HG02840 (cell line): ENCODE results near the gene HES3.
A peak's percentile ranks its signal among the peaks of the same experiment; 100 is the strongest.
"Not testable (repeated sequence)": the region's sequence is repeated elsewhere in the genome, so short reads cannot be mapped to it uniquely, and the experiment has no call there.

ENCODE experiments used
- ATAC-seq: cut with Tn5 transposase; IDR thresholded peaks from one replicate; pipeline ENCODE4 v1.9.1; 2021; ENCODE audit warnings: mild to moderate bottlenecking, moderate library complexity, moderate number of reproducible peaks; ENCODE audit not compliant: unreplicated experiment, low FRiP score

The HES3 gene

DNA sequence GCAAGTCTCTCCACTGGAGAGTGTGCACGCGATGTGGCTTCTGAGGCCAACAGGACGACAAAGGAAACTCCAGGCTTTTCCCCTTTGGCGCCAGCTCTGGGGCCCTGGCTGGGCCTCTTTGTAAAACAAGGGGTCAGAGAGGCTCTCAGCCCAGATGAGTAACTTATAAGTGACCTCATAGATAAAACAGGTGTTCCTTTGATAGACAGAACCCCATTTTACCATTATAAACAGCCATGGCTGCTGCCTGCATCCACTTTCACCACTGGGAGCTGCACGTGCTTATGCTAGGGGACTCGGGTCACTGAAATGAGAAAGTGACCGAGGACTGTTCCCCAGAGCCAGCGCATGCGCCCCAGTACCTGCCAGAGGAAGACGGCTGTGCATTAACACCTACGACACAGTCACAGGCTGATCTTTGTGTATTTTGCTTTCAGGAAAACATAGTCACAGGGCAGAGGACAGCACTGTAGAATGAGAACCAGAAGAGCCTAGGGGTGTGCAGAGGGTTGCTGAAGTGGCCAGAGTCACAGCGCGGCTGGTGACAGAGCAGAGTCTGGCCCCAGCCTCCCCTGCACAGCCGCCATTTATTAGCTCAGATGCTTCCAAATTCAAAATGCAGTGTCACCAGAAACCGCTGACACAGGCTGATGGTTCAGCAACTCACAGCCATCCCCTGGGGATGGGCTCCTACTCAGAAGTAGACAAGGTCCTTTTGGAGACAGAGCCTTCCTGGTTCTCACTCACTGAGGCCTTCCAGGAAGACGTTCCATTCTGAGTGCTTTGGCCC, 25.4 kb upstream of the HES3 start:
- no peak for ATAC-seq

DNA sequence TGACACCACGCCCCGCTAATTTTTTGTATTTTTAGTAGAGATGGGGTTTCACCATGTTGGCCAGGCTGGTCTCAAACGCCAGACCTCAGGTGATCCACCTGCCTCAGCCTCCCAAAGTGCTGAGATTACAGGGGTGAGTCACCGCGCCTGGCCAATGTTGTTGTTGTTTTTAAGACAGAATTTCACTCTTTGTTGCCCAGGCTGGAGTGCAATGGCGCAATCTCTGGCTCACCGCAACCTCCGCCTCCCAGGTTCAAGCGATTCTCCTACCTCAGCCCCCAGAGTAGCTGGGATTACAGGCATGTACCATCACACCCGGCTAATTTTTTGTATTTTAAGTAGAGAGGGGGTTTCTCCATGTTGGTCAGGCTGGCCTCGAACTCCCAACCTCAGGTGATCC, 24.3 kb upstream of the HES3 start:
- not testable (repeated sequence) for ATAC-seq

DNA sequence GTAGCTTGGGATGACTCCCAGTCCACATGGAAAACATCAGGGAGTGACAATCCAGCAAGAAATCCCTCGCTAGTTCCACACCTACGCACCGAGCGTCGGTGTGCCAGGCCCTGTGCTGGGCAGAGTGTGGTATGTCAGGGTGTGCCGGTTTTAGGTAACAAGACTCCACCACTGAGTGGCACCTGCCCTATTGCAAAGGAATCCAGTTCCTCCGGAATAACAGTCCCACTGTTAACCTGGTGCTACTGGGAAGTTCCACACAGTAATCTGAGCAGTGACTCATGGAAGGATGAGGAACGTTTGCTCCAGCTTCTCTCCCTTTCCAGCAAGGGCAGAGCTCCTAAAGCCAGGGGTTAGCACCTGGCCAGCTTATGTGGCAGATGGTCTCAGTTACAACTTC, 23.7 kb upstream of the HES3 start:
- no peak for ATAC-seq

DNA sequence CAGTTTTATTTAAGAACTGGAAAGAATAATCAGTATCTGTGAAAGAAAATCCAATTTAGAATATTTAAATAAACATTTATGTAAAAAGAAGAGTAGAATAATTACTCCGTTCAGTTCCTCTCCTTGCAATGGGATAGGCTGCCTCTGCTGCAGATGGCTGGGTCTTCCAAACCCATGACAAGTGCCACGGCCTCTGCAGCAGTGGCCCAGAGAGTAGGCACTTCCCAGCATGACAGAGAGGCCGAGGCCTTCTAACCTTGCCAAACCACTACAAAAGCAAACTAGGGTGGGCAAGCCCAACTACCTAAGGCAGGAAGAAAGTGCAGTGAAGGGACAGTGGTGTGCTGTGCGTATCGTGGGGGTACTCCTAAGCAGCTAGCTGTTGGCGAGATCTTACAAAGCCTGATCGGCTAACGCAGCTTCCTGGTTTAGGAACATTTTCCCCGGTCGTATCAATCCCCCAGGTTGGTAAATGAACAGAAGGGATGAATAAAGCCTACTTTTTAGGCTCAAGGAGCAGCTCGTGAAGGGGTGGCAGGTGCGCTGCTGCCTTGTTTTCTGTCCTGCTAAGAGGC, 22.7 kb upstream of the HES3 start:
- no peak for ATAC-seq

DNA sequence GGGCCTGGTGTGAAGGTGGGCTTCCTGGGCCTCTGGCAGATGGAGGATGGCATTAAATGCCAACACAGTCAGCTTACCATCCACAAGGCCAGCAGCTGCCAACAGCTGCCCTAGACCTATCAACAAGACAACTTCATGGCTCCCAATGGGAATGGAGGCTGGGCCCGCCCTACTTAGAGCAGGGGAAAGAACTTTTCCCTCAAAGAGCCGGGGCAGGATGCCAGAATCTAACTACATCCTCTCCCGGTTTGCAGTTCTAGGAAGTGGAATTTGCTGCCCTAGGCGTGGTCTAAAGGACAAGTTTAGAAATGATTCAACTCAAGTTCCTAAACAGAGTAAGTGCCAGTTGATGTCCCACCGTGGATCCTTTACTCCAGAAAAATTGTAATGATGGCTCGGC, 21.3 kb upstream of the HES3 start:
- ATAC-seq, result no peak

DNA sequence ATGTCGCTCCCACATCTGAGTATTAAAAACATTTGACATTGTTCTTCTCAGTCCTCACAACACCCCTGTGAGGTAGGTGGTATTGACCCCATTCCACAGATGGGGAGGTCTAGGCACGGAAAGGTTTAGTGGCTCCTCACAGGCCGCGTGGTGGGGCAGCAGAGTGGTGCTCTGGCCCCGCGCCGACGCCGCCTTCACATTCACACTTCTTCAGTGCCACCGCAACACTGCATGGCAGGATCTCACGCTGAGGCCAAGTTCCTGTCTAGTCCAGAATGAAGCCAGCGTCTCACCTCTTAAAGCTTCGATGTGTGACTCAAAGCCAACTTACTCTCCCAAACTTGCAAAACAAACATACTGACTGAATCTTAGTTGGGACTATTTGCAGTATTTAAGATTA, 20.4 kb upstream of the HES3 start:
- ATAC-seq, result no peak

DNA sequence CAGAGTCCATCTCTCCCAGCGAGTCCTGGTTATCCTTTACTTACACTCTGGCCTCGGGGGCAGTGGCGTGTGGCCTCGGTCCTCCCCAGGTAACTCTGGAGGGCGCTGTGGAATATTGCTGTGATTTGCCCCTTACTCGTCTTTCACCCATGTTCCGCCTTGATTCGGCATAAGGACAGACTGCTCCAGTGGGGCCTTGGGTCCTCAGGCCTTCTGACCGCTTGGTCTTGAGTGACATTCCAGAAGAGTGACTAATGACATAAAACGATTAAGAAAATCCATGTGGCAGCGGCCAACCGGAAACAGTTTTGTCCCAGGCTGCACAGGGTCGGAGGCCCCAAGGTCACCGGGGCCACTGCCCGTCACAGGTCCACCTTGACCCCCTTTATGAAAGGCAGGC, 19.3 kb upstream of the HES3 start:
- no peak for ATAC-seq

DNA sequence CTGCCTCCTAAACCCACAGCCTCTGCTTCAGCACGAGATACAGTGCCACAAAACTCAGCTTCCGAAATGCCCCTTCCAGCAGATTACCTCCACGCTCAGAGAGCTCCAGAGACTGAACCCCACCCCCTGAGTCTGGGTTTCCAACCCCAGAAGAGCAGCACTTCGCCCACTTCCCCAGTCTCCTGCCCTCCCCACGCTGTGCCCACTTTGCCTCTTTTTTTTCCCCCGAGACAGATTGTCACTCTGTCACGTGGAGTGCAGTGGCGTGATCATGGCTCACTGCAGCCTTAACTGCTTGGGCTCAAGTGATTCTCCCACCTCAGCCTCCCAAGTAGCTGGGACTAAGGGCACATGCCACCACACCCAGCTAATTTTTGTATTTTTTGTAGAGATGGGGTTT, 18.3 kb upstream of the HES3 start:
- ATAC-seq, result no peak

DNA sequence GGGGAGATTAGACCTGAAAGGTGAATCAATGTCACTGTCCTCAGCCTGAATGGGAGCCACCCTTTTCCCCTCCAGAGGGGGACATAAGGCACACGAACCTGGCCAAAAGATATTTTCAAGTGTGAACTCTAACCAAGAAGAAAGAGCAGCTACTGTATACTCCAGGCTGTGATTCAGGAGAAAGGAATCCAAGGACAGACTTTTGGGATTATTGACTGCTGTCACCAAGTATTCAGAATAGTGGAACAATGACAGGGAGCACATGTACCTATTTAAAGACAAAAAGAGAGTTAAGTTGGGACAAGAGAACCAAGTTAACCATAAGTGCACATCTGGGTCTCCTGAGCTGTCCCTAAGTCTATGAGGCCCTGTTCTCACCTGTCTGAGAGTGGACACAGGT, 10.6 kb upstream of the HES3 start:
- no peak for ATAC-seq

DNA sequence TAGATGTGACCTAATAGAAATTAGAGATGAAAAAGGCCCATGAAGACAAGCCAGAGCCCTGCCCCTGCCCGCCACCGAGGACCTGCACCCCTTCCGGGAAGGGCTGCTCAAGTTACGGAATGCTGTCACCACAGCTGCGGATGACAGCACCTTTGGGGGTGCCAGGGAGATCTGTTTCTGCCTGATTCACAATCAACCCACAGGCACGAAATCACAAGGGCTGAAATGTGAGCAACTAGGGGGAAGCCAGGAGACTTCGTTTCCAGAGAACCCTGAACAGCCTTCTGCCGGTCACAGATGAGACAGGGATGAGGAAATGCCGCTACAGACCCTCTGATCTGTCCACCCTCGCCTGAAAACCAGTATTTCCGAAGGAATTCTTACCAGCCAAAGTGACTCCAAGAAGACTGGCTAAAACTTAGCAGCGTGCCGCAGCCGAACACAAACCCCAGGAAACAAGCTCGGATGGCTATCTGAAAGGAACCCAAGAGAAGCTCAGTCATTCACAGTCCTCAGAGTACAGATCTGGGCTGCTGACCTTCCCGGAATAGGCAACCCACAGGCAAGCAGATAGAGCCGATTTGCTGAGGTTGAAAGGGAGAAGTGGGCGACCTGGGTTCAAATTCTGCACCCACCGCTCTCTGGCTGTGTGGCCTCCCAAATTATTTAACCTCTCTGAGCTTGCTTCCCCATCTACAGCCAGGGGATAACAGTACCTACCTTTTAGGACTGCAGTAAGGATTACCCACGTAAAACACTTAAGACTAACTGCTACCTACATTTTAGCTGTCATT, 9.3 kb upstream of the HES3 start:
- ATAC-seq, result no peak

DNA sequence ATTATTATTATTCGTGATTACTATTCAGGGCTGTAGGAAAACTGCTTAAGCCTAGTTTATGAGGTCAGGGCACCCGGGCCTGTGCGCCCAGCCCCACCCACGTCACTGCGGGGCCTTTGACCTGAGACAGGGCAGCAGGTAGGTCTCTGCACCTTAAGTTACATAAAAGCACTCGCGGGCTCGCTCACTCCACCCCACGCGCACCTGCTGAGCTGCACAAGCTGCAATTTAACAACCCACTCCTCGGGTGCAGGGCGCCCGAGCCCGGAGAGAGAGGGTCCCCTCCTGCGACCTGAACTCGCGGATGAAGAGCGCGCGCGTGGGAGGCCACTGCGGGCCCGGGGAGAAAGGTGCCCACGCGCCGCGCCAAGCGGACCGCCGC, 8.7 kb upstream of the HES3 start:
- ATAC-seq, result peak; percentile 8

DNA sequence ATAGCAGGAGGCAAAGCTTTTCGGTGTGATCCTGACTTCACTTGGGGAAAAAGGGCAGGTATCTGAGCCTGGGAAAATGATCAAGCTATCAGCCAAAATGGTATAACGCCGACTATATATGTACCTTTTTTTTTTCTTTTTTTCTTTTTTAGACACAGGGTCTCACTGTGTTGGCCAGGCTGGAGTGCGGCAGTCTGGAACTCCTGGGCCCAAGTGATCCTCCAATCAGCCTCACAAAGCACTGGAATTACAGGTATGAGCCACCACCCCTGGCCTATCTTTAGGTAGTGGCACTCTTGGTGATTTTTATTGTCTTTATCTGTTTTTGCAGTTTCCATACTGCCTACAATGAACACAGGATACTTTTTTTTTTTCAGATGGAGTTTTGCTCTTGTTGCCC, 6.9 kb upstream of the HES3 start:
- no peak for ATAC-seq

DNA sequence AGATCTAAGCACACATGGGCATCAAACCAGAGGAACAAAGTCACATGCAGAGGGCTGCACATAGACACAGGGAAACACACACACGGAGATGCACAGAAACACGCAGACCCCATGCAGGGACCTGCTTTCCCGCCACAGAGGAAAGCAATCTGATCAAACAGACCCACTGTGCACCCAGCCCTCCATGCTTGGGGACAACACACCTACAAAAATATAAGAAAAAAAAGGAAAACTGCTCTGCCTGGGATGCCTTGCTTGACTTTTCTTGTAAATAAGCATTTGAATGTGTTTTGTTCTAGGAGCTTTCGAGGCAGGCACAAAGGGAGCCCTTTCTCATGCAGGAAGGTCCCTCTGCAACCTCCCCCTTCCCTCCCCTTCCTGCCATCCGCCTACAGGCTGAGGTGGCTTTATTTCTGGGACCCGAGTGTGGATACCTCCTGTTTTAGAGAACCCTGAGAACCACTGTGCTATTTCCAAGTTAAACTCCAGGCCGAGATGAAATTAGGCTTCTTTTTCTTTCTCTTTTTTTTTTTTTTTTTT, 4.7 kb upstream of the HES3 start:
- no peak for ATAC-seq

DNA sequence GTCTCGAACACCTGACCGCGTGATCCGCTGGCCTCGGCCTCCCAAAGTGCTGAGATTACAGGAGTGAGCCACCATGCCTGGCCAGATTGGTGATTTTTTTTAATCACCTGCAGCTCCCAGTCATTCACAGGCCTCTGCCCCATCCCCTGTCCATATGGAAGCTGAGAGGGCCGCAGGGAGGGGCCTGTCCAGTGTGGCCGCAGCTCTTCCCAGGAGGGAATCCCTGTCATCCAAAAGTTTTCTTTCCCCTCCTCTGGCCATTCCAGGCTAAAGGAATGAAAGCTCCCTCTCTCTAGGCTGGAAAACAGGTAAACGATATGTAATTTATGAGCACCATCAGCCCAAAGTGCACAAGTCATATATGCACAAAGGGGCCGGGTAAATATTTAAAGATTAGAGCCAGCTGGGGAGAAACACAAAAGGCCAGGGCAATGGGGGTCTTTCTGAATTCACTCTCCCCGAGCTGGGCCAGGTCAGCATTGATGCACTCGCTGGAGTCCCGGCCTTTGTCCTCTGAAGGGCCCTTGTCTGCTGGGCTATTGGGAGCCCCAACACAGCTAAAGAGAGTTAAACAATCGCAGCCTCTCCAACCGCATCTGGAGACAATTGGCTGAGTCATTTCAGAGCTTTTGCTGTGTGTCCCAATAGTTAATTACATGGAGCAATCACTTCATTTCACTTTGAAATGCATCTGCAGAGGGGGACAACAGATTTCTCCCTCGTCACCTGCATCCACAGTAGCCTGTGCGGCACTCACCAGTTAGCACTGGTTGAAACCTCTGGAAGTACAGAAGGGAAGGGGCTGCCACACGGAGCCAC, 3.8 kb upstream of the HES3 start:
- ATAC-seq, result no peak

DNA sequence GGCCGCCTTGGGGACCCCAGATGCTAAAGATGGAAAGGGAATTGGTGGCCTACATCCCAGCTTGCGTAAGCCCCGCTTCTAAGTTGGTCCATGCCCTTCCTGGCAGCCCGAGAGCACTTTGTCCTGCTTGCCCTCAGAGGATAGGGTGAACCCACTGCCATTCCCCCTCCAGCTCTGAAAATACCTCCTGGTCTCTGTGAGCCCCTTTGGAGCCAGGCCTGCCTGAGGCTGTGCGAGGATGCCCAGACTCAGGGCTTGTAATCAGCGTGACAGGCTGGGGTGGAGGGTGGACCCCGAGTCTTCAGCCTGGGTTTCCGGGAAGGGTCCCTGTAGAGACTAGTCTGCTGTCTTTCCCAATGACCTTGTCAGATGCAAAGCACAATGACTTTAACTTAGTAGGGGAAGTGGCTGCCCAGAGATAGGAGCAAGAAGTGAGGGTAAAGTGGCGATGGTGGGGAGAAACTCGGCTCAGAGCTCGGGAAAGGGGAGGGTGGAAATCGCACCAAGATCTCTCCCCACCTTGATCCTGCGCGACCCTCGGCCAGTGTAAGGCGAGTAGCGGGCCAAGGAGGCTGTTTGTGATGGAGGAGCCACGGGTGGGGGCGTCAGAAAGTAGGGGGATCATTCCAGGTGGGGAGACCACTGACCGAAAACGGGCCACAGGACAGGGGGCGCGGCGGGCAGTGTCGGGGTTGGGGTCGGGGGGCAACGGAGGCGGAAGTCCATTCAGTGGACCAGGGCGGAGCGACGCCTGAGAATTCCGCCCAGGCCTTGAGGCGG, 2.7 kb upstream of the HES3 start:
- ATAC-seq, result no peak

DNA sequence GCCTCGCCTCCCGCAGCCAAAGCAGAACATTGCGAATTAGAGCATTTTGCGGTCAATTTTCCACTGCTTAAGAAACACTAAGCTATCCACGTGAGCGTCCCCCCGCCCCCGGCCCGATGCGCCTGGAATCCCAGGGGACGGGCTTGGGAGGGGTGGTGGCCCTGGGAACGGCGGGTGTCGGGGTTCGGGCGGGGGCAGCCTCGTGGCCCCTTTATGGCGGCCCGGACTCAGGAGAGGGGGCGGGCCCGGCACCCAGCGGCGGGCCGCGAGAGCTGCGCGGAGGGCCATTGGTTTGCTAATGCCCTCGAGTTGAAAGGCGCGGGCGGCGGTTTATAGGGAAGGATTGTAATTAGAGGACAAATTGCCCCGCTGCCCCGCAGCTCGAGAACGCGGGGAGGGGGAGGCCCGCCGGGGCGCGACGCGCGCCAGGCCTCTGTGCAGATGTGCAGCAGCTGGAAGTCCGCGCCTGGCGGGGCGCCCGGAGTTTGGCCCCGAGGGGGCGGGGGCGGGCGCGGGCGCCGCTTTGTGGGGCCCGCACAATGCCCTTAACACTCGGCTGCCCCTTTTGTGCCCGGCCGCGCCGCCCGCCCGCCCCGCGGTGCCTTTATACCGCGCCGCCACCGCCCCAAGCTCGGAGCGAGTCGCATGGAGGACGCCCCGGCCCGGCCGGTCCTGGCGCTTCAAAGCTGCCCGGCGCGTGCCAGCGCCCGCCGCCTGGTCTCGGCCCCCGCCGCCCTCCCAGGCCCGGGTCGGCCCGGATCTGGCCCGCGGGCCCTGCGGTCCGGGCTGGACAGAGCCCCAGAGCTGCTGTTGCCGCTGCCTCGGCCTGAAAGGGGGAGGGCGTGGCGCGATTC, 1.9 kb upstream of the HES3 start:
- no peak for ATAC-seq

DNA sequence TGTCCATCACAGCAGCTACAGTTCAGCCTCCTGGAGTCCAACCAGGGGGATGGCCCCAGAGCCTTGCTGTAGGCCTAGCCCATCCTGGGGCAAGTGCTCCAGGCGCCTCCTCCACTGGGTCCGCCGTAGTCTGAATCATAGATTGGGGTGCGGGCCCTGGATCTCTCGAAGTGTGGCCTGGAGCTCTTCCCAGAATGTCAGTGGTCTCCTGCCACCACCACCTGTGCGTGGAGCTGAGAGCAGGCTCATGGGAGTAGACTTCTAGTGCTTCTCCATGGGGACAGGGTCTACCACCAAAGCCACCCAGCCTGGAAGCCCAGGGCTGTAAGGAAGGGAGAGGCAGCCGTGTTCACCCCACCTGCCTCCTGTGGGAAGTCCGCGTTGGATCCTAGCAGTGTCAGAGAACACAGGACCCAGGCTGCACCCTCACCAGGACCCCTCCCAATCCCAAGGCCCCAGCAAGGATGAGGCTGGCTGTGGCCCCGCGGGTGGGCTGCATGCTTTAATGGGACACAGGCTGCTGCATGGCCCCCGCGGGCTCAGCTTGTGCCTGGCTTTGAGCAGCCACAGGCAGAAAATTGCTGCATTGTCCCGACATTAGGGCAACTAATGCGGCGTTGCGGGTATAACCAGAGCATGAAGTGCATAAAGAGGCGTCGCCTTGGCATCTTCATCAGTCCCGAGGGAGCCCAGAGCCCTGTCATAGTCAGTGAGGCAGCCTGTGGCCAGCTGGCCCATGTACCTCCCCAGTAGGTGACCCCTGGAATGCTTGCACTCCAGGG, 735 bp upstream of the HES3 start:
- ATAC-seq, result no peak

DNA sequence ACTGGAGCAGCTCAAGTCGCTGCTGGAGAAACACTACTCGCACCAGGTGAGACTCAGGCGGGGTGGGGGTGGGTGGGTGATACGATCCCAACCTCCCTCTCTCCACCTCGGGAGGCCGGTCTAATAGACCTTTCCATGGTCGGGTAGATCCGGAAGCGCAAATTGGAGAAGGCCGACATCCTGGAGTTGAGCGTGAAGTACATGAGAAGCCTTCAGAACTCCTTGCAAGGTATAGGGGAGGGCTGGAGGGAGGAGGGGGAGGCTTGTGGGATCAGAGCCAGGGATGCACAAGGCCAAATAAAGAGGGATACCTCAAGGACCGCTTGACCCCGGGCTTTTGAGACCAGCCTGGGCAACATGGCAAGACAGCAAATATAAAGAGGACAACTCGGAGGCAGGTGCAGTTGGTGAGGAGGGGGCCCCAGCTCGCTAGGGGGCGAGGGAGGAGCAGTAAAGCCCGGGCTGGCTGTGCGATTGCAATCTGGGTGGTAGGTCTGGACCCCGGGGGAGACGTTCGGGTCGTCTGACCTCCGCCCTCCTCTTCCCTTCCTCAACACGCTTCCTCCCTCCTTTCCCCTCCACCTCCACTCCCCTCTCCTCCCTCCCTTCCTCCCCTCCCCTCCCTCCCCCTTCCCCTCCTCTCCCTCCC, 546 bp downstream of the HES3 start:
- ATAC-seq, result no peak
